PFSK-1 (cell line): ENCODE measurements around the gene SIGLEC11.

Experiments
- FOXP2 ChIP-seq: optimal IDR thresholded peaks from 2 replicates; pipeline ENCODE3; 2011; ENCODE audit warnings: borderline replicate concordance, control low read depth, inconsistent platforms; ENCODE audit not compliant: insufficient read depth; ENCODE audit errors: extremely low read length, extremely low read depth
- POLR2AphosphoS5 ChIP-seq: IDR thresholded peaks from 2 replicates; pipeline ENCODE4 v1.6.1; 2012; ENCODE audit warnings: low read depth, mild to moderate bottlenecking, control low read depth, low read length, moderate library complexity
- SIN3A ChIP-seq: IDR thresholded peaks from 2 replicates; pipeline ENCODE4 v1.6.1; 2012; ENCODE audit warnings: mild to moderate bottlenecking, low read length, moderate library complexity, borderline replicate concordance; ENCODE audit not compliant: insufficient read depth
- TAF1 ChIP-seq: IDR thresholded peaks from 2 replicates; pipeline ENCODE4 v1.6.1; 2012; ENCODE audit warnings: low read length, control low read depth, borderline replicate concordance; ENCODE audit not compliant: insufficient read depth
- TF ChIP-seq, protein P1 (sequence below), 2 experiments: IDR thresholded peaks; 2 replicates each; pipeline versions ENCODE4 v1.6.1 to v1.8.0; 2011 to 2012; ENCODE audit warnings: low read depth in 2 of 2, low read length in 2 of 2, control low read depth in 1 of 2, inconsistent platforms in 1 of 2, mild to moderate bottlenecking in 1 of 2, moderate library complexity in 1 of 2; ENCODE audit not compliant: insufficient read depth in 1 of 2

The SIGLEC11 gene

DNA sequence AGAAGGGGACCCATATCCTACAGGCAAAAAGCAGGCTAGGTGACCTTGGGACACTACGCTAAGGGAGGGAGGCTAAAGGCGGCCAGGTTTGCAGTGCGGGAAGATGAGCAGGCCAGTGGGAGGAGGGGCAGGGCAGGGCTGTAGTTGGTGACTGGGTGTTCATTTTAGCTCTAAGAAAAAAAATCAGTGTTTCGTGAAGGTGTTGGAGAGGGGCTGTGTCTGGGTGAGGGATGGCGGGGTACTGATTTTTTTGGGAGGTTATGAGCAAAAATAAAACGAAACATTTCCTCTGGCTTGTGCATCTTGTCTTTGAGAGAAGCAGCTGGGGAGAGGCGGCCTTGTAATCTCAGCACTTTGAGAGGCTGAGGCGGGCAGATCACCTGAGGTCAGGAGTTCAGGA, 27.3 kb downstream of the SIGLEC11 start:
- TF ChIP-seq SIN3A (no peak), POLR2AphosphoS5 (no peak), FOXP2 (no peak), TAF1 (no peak)
- TF ChIP-seq, protein P1, sequence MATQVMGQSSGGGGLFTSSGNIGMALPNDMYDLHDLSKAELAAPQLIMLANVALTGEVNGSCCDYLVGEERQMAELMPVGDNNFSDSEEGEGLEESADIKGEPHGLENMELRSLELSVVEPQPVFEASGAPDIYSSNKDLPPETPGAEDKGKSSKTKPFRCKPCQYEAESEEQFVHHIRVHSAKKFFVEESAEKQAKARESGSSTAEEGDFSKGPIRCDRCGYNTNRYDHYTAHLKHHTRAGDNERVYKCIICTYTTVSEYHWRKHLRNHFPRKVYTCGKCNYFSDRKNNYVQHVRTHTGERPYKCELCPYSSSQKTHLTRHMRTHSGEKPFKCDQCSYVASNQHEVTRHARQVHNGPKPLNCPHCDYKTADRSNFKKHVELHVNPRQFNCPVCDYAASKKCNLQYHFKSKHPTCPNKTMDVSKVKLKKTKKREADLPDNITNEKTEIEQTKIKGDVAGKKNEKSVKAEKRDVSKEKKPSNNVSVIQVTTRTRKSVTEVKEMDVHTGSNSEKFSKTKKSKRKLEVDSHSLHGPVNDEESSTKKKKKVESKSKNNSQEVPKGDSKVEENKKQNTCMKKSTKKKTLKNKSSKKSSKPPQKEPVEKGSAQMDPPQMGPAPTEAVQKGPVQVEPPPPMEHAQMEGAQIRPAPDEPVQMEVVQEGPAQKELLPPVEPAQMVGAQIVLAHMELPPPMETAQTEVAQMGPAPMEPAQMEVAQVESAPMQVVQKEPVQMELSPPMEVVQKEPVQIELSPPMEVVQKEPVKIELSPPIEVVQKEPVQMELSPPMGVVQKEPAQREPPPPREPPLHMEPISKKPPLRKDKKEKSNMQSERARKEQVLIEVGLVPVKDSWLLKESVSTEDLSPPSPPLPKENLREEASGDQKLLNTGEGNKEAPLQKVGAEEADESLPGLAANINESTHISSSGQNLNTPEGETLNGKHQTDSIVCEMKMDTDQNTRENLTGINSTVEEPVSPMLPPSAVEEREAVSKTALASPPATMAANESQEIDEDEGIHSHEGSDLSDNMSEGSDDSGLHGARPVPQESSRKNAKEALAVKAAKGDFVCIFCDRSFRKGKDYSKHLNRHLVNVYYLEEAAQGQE (IDR thresholded peaks at IDR 0.05; ENCODE audit: insufficient read depth in 1 of 2, low read depth in 2 of 2, low read length in 2 of 2): no peak

GRCh38 chr19:49932731-49933131, 28.2 kb downstream of the SIGLEC11 start:
- no peak for TF ChIP-seq POLR2AphosphoS5
- TF ChIP-seq SIN3A: no peak
- TF ChIP-seq, protein P1 (IDR thresholded peaks at IDR 0.05; ENCODE audit: insufficient read depth in 1 of 2, low read depth in 2 of 2, low read length in 2 of 2): no peak
- TF ChIP-seq FOXP2: no peak
- TF ChIP-seq TAF1: no peak

- TF ChIP-seq FOXP2 (no peak), SIN3A (no peak), POLR2AphosphoS5 (no peak), TAF1 (no peak)
- TF ChIP-seq, protein P1 (IDR thresholded peaks at IDR 0.05; ENCODE audit: insufficient read depth in 1 of 2, low read depth in 2 of 2, low read length in 2 of 2): no peak
These were observed 28.9 kb downstream of the SIGLEC11 start for GRCh38 chr19:49932041-49932451.

GRCh38 chr19:49931293-49932040, 29.5 kb downstream of the SIGLEC11 start:
- TF ChIP-seq SIN3A (no peak), POLR2AphosphoS5 (no peak), FOXP2 (no peak), TAF1 (no peak)
- TF ChIP-seq, protein P1 (IDR thresholded peaks at IDR 0.05; ENCODE audit: insufficient read depth in 1 of 2, low read depth in 2 of 2, low read length in 2 of 2): no peak

DNA sequence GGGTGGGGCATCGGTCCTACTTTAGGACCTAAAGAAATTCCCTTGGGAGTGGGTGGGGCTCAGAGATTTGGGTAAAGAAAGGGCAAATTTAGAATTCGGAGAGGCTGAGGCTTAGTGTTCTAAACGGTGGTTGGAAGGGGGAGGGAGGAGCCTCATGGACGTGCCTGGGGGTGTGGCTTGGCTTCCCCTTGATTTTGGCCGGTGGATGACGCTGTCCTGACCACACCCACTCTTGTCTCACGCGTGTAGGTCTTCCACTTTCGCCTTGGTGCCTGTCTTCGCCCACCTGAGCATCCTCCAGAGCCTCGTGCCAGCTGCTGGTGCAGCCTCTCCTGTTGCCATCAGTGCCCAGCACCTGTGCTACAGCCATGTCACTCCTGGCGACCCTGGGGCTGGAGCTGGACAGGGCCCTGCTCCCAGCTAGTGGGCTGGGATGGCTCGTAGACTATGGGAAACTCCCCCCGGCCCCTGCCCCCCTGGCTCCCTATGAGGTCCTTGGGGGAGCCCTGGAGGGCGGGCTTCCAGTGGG, 30.4 kb downstream of the SIGLEC11 start:
- TF ChIP-seq SIN3A (no peak), TAF1 (no peak), POLR2AphosphoS5 (no peak), FOXP2 (no peak)
- TF ChIP-seq, protein P1 (IDR thresholded peaks at IDR 0.05; ENCODE audit: insufficient read depth in 1 of 2, low read depth in 2 of 2, low read length in 2 of 2): no peak
